Neural cell (in vitro differentiated cells): ENCODE data around the gene KHDC3L. TPM values are rescaled to one million over a fixed set of nuclear protein-coding genes. Genes with fewer than 3 reads are reported as not detected.
"Not testable (repeated sequence)": the region's sequence is repeated elsewhere in the genome, so short reads cannot be mapped to it uniquely, and the experiment has no call there.

Experiments used
- H2AFZ ChIP-seq: fragments of 200-600, 300-800 bp; sonication (generic), shearing (Covaris generic); 2 replicates; pipeline ENCODE4 v1.6.0; 2014; ENCODE audit warnings: low read depth, mild to moderate bottlenecking, antibody characterized with exemption, low read length, moderate library complexity
- H3F3A ChIP-seq: fragments of 200-600 bp; shearing (Covaris generic); 2 replicates; pipeline ENCODE4 v1.6.1; 2016; ENCODE audit warnings: mild to moderate bottlenecking, moderate library complexity, mixed read lengths, antibody characterized with exemption, low read length; ENCODE audit not compliant: insufficient read depth, poor library complexity, severe bottlenecking
- H3K27ac ChIP-seq: fragments of 200-600, 300-800 bp; sonication (generic), shearing (Covaris generic); 2 replicates; pipeline ENCODE4 v1.5.1; 2014; ENCODE audit warnings: mild to moderate bottlenecking, low read length, moderate library complexity
- H3K27me3 ChIP-seq: fragments of 300-800, 200-600 bp; sonication (generic), shearing (Covaris generic); 2 replicates; pipeline ENCODE4 v1.6.0; 2014; ENCODE audit warnings: mild to moderate bottlenecking, low read depth, low read length, moderate library complexity; ENCODE audit not compliant: insufficient read depth
- H3K36me3 ChIP-seq: fragments of 300-800, 200-600 bp; sonication (generic), shearing (Covaris generic); 2 replicates; pipeline ENCODE4 v1.5.1; 2014; ENCODE audit warnings: mild to moderate bottlenecking, antibody characterized with exemption, low read length, moderate library complexity; ENCODE audit not compliant: insufficient read depth
- H3K4me2 ChIP-seq: fragments of 300-800, 200-600 bp; sonication (generic), shearing (Covaris generic); 2 replicates; pipeline ENCODE4 v1.6.0; 2014; ENCODE audit warnings: mild to moderate bottlenecking, low read length
- H3K4me3 ChIP-seq: fragments of 300-800, 200-600 bp; sonication (generic), shearing (Covaris generic); 2 replicates; pipeline ENCODE4 v1.5.1; 2014; ENCODE audit warnings: mild to moderate bottlenecking, low read length, moderate library complexity
- H3K79me2 ChIP-seq: fragments of 200-600 bp; shearing (Covaris generic); replicated peaks from 2 replicates; pipeline ENCODE4 v1.6.0; 2014; ENCODE audit warnings: mild to moderate bottlenecking, low read length, moderate library complexity; ENCODE audit not compliant: insufficient read depth
- H3K9ac ChIP-seq: fragments of 300-800, 200-600 bp; sonication (generic), shearing (Covaris generic); 2 replicates; pipeline ENCODE4 v1.6.1; 2016; ENCODE audit warnings: mild to moderate bottlenecking, low read length, mixed read lengths
- H3K9me2 ChIP-seq: fragments of 200-600 bp; shearing (Covaris generic); 2 replicates; pipeline ENCODE4 v1.6.1; 2016; ENCODE audit warnings: mild to moderate bottlenecking, low read length, mixed read lengths; ENCODE audit not compliant: insufficient read depth
- H3K9me3 ChIP-seq: fragments of 200-600, 300-800 bp; sonication (generic), shearing (Covaris generic); 2 replicates; pipeline ENCODE4 v1.6.1; 2016; ENCODE audit warnings: mild to moderate bottlenecking, mixed run types, low read length, moderate library complexity, mixed read lengths
- H4K20me1 ChIP-seq: fragments of 200-600 bp; shearing (Covaris generic); 2 replicates; pipeline ENCODE4 v1.6.1; 2016; ENCODE audit warnings: mild to moderate bottlenecking, mixed run types; ENCODE audit not compliant: insufficient read depth
- EP300 ChIP-seq: fragments of 450-650 bp; conservative IDR thresholded peaks from 2 replicates; pipeline ENCODE4 v1.6.1; 2014; ENCODE audit warnings: antibody characterized with exemption, mild to moderate bottlenecking, moderate library complexity; ENCODE audit not compliant: poor library complexity, severe bottlenecking
- EZH2 ChIP-seq: fragments of 200-600, 300-800 bp; shearing (Covaris generic), sonication (generic); IDR thresholded peaks from 2 replicates; pipeline ENCODE4 v1.6.1; 2014; ENCODE audit warnings: antibody characterized with exemption, low read length, borderline replicate concordance, mild to moderate bottlenecking; ENCODE audit not compliant: insufficient read depth, poor library complexity, severe bottlenecking
- MXI1 ChIP-seq: fragments of 450-650 bp; conservative IDR thresholded peaks from 2 replicates; pipeline ENCODE4 v1.6.1; 2014; ENCODE audit warnings: antibody characterized with exemption, mild to moderate bottlenecking; ENCODE audit not compliant: poor library complexity, severe bottlenecking
- POLR2AphosphoS5 ChIP-seq: IDR thresholded peaks from 2 replicates; pipeline ENCODE4 v1.6.1; 2012
- RAD21 ChIP-seq: fragments of 450-650 bp; conservative IDR thresholded peaks from 2 replicates; pipeline ENCODE4 v1.6.1; 2014; ENCODE audit warnings: antibody characterized with exemption, mild to moderate bottlenecking, moderate library complexity
- SMC3 ChIP-seq: fragments of 450-650 bp; conservative IDR thresholded peaks from 2 replicates; pipeline ENCODE4 v1.6.1; 2014; ENCODE audit warnings: antibody characterized with exemption, mild to moderate bottlenecking, moderate library complexity; ENCODE audit not compliant: poor library complexity
- TAF1 ChIP-seq: IDR thresholded peaks from 2 replicates; pipeline ENCODE4 v1.6.1; 2012; ENCODE audit warnings: low read depth
- polyA plus RNA-seq: library from polyadenylated mRNA; depleted of rRNA; stranded (reverse); fragments of >200 nt; gene quantifications from 2 replicates; pipeline ENCODE4 v1.2.3, GENCODE V29; 2014
- TF ChIP-seq, protein P1 (sequence below): IDR thresholded peaks from 2 replicates; pipeline ENCODE4 v1.6.1; 2012; ENCODE audit warnings: borderline replicate concordance
- TF ChIP-seq, protein P2 (sequence below): fragments of 450-650 bp; IDR thresholded peaks from 2 replicates; pipeline ENCODE4 v1.5.1; 2014; ENCODE audit warnings: antibody characterized with exemption, mild to moderate bottlenecking, moderate library complexity; ENCODE audit not compliant: poor library complexity, severe bottlenecking

Gene KHDC3L
- polyA plus RNA-seq, 1 donor from 2014 or later, result not detected

DNA sequence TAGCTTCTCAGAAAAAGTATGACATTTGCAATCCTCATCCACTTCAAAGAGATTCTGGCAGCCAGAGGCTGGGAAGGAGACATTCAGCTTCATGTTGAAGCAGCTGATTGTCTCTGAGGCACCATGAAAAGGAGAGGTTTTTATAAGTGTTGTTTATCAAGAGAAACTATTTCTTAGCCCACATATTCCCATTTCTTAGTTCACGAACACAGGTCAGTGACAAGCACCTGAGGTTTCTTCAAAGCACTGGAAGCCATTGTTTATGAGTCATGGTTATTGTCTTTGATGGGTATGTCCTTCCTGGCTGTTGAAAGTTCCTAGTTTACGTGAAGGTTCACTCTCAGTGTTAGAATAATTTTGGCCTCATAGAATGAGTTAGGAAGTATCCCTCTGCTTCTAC lies 29.2 kb downstream of the KHDC3L start:
- Histone ChIP-seq H3K9me3 (no peaks in the 10 kb centered on the region), H3K9ac (no peak overlapping the region), H3K36me3 (no peaks in the 10 kb centered on the region), H3K79me2 (no peaks in the 10 kb centered on the region), H3K4me2 (no peak overlapping the region), H3K9me2 (no peaks in the 10 kb centered on the region), H3K4me3 (no peak overlapping the region), H2AFZ (no peak overlapping the region), H3K27me3 (peaks cover 13% of the 10 kb centered on the region), H4K20me1 (no peaks in the 10 kb centered on the region), H3F3A (no peaks in the 10 kb centered on the region), H3K27ac (no peak overlapping the region)
- TF ChIP-seq SMC3 (no peak), POLR2AphosphoS5 (no peak), EZH2 (no peak), MXI1 (no peak), EP300 (no peak), TAF1 (no peak), RAD21 (no peak)
- TF ChIP-seq, protein P1, sequence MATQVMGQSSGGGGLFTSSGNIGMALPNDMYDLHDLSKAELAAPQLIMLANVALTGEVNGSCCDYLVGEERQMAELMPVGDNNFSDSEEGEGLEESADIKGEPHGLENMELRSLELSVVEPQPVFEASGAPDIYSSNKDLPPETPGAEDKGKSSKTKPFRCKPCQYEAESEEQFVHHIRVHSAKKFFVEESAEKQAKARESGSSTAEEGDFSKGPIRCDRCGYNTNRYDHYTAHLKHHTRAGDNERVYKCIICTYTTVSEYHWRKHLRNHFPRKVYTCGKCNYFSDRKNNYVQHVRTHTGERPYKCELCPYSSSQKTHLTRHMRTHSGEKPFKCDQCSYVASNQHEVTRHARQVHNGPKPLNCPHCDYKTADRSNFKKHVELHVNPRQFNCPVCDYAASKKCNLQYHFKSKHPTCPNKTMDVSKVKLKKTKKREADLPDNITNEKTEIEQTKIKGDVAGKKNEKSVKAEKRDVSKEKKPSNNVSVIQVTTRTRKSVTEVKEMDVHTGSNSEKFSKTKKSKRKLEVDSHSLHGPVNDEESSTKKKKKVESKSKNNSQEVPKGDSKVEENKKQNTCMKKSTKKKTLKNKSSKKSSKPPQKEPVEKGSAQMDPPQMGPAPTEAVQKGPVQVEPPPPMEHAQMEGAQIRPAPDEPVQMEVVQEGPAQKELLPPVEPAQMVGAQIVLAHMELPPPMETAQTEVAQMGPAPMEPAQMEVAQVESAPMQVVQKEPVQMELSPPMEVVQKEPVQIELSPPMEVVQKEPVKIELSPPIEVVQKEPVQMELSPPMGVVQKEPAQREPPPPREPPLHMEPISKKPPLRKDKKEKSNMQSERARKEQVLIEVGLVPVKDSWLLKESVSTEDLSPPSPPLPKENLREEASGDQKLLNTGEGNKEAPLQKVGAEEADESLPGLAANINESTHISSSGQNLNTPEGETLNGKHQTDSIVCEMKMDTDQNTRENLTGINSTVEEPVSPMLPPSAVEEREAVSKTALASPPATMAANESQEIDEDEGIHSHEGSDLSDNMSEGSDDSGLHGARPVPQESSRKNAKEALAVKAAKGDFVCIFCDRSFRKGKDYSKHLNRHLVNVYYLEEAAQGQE, result no peak
- TF ChIP-seq, protein P2, sequence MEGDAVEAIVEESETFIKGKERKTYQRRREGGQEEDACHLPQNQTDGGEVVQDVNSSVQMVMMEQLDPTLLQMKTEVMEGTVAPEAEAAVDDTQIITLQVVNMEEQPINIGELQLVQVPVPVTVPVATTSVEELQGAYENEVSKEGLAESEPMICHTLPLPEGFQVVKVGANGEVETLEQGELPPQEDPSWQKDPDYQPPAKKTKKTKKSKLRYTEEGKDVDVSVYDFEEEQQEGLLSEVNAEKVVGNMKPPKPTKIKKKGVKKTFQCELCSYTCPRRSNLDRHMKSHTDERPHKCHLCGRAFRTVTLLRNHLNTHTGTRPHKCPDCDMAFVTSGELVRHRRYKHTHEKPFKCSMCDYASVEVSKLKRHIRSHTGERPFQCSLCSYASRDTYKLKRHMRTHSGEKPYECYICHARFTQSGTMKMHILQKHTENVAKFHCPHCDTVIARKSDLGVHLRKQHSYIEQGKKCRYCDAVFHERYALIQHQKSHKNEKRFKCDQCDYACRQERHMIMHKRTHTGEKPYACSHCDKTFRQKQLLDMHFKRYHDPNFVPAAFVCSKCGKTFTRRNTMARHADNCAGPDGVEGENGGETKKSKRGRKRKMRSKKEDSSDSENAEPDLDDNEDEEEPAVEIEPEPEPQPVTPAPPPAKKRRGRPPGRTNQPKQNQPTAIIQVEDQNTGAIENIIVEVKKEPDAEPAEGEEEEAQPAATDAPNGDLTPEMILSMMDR, result no peak

DNA sequence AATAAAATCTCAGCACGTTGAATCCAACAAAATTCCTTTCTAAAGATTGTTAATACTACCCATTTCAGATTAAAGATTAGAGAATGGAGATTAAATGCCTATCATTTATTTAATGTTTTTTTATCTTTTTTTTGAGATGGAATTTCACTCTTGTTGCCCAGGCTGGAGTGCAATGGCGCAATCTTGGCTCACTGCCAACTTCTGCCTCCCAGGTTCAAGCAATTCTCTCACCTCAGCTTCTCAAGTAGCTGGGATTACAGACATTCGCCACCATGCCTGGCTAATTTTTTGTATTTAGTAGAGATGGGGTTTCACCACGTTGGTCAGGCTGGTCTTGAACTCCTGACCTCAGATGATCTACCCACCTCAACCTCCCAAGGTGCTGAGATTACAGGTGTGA lies 29.7 kb downstream of the KHDC3L start:
- not testable (repeated sequence) for H2AFZ ChIP-seq

DNA sequence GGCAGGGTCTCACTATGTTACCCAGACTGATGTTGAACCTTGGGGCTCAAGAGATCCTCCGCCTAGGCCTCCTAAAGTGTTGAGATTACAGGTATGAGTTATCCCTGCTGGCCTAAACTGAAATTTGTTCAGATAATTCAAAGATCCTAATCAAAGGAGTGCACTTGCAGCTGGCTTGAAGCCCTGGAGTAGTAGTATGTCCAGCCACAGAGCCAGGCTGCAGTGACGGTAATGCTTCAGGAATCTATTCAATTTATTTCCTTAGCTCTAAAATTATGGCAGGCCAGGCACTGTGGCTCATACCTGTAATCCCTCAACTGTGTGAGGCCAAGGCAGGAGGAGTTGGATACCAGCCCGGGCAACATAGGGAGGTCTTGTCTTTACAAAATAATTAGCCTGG lies 30.8 kb downstream of the KHDC3L start:
- Histone ChIP-seq H3K4me2 (no peak overlapping the region), H3K9me2 (no peaks in the 10 kb centered on the region), H3K36me3 (no peaks in the 10 kb centered on the region), H3K9me3 (no peaks in the 10 kb centered on the region), H3K79me2 (no peaks in the 10 kb centered on the region), H3K4me3 (no peak overlapping the region), H2AFZ (no peak overlapping the region), H3K27me3 (peaks cover 11% of the 10 kb centered on the region), H3F3A (no peaks in the 10 kb centered on the region), H3K9ac (no peak overlapping the region), H4K20me1 (no peaks in the 10 kb centered on the region), H3K27ac (no peak overlapping the region)
- TF ChIP-seq TAF1 (no peak), EZH2 (no peak), SMC3 (no peak), EP300 (no peak), MXI1 (no peak), POLR2AphosphoS5 (no peak), RAD21 (no peak)
- TF ChIP-seq, protein P2, result no peak
- TF ChIP-seq, protein P1, result no peak

More for the DNA sequence above, 29.7 kb downstream of the KHDC3L start:
- H3K9me3 ChIP-seq, H3K9me2 ChIP-seq, H3K4me3 ChIP-seq, H3K9ac ChIP-seq, H3K36me3 ChIP-seq, H3F3A ChIP-seq, H3K27ac ChIP-seq, H3K79me2 ChIP-seq, H4K20me1 ChIP-seq, H3K4me2 ChIP-seq: not testable (repeated sequence)
- peaks cover 13% of the 10 kb centered on the region for H3K27me3 ChIP-seq
